HG03342 (cell line): ENCODE measurements around the gene VPS33B.

Experiments
- ATAC-seq: cut with Tn5 transposase; IDR thresholded peaks from one replicate; pipeline ENCODE4 v1.9.1; 2021; ENCODE audit warnings: mild to moderate bottlenecking, moderate library complexity; ENCODE audit not compliant: unreplicated experiment

The VPS33B gene

DNA sequence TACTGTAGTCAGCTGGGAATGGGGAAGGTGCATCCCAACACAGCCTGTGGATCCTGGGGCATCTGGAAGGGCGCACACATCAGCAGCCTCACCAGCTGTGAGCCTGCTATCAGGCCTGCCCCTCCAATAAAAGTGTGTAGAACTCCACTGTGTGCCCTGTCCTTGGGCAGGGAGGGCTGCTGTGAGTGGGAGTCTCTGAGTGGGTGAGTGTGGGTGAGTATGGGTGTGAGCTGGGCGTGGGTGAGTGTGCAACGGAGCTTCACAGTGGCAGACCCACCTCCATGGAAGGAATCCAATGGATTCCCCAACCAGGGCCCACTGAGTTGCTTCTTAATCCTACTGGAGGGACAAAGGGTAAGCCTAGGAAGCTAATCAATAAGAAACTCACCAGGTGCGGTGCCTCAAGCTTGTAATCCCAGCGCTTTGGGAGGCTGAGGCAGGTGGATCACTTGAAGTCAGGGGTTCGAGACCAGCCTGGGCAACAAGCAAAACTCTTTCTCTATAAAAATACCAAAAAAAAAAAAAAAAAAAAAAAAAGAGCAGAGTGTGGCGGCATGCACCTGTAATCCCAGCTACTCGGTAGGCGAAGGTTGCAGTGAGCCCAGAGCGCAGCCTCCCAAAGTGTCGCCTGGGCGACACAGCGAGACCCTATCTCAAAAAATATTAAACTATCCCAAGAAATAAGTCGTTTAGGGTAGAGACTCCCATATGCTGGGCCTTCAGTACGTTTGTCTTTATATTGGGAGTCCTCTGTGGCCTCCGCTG lies 68.3 kb downstream of the VPS33B start:
- ATAC-seq: no peak

DNA sequence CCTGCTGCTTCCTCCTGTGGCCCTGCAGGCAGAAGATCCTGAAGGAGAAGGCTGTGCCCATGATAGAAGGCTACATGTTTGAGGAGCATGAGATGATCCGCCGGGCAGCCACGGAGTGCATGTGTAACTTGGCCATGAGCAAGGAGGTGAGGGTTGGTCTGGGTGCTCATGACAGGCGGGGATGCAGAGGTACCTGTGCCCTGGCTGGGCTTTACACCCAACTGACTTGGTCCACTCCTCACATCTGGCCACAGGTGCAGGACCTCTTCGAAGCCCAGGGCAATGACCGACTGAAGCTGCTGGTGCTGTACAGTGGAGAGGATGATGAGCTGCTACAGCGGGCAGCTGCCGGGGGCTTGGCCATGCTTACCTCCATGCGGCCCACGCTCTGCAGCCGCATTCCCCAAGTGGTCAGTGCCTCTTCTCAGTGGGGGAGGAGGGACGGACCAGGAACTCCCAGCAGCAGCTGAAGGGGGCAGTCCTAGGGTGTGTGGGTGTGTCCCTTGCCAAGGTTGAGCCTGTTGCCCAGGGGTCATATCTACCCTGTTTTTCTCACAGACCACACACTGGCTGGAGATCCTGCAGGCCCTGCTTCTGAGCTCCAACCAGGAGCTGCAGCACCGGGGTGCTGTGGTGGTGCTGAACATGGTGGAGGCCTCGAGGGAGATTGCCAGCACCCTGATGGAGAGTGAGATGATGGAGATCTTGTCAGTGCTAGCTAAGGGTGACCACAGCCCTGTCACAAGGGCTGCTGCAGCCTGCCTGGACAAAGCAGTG lies 69.3 kb downstream of the VPS33B start:
- no peak for ATAC-seq

DNA sequence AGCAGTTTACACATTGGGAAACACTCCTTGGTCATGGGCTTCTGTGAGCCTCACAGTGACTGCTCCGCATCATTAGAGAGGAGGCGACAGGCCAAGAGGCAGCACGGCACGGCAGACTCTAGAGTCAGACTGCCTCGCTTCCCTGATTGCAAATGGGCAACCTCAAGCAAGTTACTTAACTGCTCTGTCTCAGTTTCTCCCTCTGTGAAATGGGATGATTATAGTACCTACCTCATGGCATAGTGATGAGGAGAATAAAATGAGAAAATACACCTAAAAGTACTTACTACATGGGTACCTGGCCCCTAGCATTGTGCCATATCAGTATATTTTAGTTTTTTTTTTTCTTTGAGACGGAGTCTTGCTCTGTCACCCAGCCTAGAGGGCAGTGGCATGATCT lies 71.7 kb downstream of the VPS33B start:
- no peak for ATAC-seq

DNA sequence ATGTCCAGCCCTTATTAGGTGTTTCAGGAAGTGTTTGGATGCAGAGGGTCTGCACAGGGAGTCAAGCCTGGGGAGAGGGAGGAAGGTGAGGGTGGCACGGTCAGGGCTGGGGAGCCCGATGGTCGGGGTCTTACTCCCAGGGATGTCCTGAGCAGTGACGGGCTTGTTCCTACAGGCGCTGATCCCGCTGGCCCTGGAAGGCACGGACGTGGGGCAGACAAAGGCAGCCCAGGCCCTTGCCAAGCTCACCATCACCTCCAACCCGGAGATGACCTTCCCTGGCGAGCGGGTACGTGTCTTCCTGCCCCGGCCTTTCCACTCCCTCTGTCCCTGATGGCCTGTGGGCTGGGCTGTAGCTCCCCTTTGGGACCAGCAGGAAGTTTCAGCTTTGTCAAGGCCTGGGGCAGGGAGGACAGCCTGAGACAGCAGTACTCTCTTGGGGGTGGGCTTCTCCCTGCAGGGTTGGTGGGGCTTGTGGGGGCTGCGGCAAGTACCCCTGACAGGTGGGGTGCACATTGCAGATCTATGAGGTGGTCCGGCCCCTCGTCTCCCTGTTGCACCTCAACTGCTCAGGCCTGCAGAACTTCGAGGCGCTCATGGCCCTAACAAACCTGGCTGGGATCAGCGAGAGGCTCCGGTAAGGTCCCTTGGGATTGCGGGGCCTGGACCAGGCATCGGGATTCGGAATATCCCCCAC lies 72.3 kb downstream of the VPS33B start:
- no peak for ATAC-seq
